Thoracic aorta (tissue), 2 donors: Measurements from ENCODE around the gene HSPA8. TPM values are rescaled to one million over a fixed set of nuclear protein-coding genes. Genes with fewer than 3 reads are reported as not detected.

Source experiments
- ATAC-seq: fragments of 150-250 bp; one replicate; pipeline ENCODE4 v1.8.0; 2017; ENCODE audit warnings: low read depth; ENCODE audit not compliant: insufficient number of reproducible peaks, low FRiP score
- DNase-seq: peaks from one replicate; pipeline ENCODE4 v3.0.0-alpha.2; 2020; ENCODE audit warnings: low spot score
- H3K27ac ChIP-seq, 2 donors: fragments of 200-600 bp; sonication (generic); 1 replicate in 1 of 2; 2 replicates in 1 of 2; pipeline ENCODE4 v1.5.1; 2016; ENCODE audit warnings: mild to moderate bottlenecking in 2 of 2, moderate library complexity in 2 of 2
- H3K27me3 ChIP-seq: fragments of 200-600 bp; sonication (generic); replicated peaks from 2 replicates; pipeline ENCODE4 v1.6.0; 2016; ENCODE audit warnings: mild to moderate bottlenecking; ENCODE audit not compliant: insufficient read depth
- H3K36me3 ChIP-seq: fragments of 200-600 bp; sonication (generic); one replicate; pipeline ENCODE4 v1.5.1; 2016
- H3K4me1 ChIP-seq, 2 donors: fragments of 200-600 bp; sonication (generic); 1 replicate in 1 of 2; 2 replicates in 1 of 2; pipeline versions ENCODE4 v1.5.1 to v1.6.0; 2016; ENCODE audit warnings: low read depth in 2 of 2, mild to moderate bottlenecking in 1 of 2; ENCODE audit not compliant: control insufficient read depth in 1 of 2
- H3K4me3 ChIP-seq: fragments of 200-600 bp; sonication (generic); 2 replicates; pipeline ENCODE4 v1.5.1; 2016; ENCODE audit warnings: mild to moderate bottlenecking
- H3K9me3 ChIP-seq: fragments of 200-600 bp; sonication (generic); 2 replicates; pipeline ENCODE4 v1.5.1; 2016
- total RNA-seq, 2 donors: library from RNA; depleted of rRNA; stranded (reverse); fragments of >200 nt; gene quantifications; one replicate each; pipeline versions ENCODE4 v1.1.0 to v1.2.3, GENCODE V29; 2016
- TF ChIP-seq, protein P1 (sequence below): fragments of 200-600 bp; sonication (generic); IDR thresholded peaks from one replicate; pipeline ENCODE4 v1.5.1; 2019; ENCODE audit warnings: antibody characterized with exemption

The HSPA8 gene
- total RNA-seq, 2 donors from 2014 or later: 728 to 947 TPM

DNA sequence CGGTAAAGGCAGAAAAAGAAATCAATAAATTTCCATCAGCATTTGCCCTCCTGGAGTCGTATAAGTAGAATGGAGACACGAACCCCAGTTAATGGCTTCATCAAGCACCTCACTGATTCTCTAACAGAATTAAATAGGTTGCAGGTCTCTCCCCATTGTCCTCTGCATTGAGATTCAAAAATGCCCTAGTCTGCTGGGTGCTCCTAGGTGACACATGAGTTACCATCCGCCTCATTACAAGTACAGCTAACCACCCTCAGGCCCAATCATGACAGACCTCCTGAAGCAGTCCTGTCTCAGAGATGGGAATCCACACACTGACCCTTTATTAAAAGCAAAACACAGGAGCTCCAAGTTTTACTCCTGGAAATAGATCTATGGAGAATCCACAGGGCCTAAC, 31.4 kb downstream of the HSPA8 start:
- H3K27ac ChIP-seq: no peak overlapping the region
- H3K27me3 ChIP-seq: no peaks in the 10 kb centered on the region
- no peaks in the 10 kb centered on the region for H3K4me1 ChIP-seq
- H3K36me3 ChIP-seq: no peaks in the 10 kb centered on the region
- H3K4me3 ChIP-seq: no peak overlapping the region
- no peaks in the 10 kb centered on the region for H3K9me3 ChIP-seq
- ATAC-seq: no peak
- TF ChIP-seq, protein P1, sequence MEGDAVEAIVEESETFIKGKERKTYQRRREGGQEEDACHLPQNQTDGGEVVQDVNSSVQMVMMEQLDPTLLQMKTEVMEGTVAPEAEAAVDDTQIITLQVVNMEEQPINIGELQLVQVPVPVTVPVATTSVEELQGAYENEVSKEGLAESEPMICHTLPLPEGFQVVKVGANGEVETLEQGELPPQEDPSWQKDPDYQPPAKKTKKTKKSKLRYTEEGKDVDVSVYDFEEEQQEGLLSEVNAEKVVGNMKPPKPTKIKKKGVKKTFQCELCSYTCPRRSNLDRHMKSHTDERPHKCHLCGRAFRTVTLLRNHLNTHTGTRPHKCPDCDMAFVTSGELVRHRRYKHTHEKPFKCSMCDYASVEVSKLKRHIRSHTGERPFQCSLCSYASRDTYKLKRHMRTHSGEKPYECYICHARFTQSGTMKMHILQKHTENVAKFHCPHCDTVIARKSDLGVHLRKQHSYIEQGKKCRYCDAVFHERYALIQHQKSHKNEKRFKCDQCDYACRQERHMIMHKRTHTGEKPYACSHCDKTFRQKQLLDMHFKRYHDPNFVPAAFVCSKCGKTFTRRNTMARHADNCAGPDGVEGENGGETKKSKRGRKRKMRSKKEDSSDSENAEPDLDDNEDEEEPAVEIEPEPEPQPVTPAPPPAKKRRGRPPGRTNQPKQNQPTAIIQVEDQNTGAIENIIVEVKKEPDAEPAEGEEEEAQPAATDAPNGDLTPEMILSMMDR: no peak
- DNase-seq: no peak

DNA sequence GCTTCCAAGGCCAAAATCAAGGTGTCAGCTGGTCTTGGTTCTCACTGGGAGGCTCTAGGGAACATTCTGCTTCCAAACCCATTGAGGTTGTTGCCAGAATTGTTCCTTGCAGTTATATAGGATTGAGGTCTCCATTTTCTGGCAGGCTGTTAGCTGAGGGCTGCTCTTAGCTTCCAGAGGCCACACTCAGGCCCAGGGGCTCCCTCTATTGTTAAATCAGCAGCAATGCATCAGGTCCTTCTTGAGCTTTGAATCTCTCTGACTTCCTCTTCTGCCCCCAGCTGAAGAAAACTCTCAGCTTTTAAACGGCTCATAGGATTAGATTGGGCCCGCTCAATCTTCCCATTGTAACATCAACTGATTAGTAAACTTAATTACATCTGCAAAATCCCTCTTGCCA, 41.0 kb downstream of the HSPA8 start:
- ATAC-seq: no peak

DNA sequence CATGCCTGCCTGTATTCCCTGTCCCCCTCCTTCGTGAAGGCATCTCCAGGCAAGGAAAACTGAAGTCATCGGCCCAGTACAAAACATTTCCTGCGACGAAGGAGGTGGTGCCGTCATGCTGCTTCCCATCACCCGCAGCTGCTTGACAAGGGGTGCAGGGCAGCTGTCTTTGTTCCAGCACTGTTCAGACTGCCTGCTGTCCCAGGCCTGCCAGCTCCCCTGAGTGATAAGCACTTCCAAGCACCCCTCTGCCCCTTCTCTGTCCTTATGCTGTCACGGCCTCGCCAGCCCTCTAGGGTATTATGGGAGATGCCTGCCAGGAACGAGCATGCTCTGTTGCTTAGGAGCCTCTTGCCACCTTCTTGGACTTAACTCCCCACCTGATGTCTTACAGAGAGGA, 43.2 kb downstream of the HSPA8 start:
- no peak for DNase-seq
- Histone ChIP-seq H3K27me3 (no peaks in the 10 kb centered on the region), H3K36me3 (no peaks in the 10 kb centered on the region), H3K9me3 (no peaks in the 10 kb centered on the region), H3K4me3 (no peak overlapping the region), H3K27ac (no peak overlapping the region), H3K4me1 (peaks cover 5 to 7% of the 10 kb centered on the region in 2 donors)
- TF ChIP-seq, protein P1: no peak
- no peak for ATAC-seq

More for the DNA sequence above, 41.0 kb downstream of the HSPA8 start:
- Histone ChIP-seq H3K36me3 (no peaks in the 10 kb centered on the region), H3K9me3 (no peaks in the 10 kb centered on the region), H3K4me3 (no peak overlapping the region), H3K4me1 (peaks cover 5 to 7% of the 10 kb centered on the region in 2 donors), H3K27ac (no peak overlapping the region), H3K27me3 (no peaks in the 10 kb centered on the region)
- no peak for DNase-seq
- TF ChIP-seq, protein P1: no peak

DNA sequence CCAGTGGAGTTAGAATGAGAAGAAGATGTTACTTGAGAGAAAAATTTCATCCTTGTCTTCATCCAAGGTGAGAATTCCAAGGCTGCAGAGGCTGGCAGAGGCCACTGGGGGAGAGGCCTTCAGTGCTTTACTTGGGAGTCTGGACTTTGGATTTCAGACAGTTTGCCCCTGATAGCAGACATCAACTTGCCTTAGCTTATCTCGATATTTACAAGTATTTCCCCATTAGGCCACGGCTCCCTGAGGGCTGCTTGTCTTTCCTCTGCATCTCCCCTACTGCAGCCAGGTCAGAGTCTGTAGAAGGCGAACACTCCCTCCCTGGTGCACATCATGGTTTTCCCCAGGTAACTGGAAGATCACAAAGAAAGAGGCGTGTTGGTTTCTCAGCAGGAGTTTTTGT, 50.4 kb downstream of the HSPA8 start:
- TF ChIP-seq, protein P1: no peak
- ATAC-seq (no peak), DNase-seq (no peak)
- Histone ChIP-seq H3K27me3 (no peaks in the 10 kb centered on the region), H3K36me3 (no peaks in the 10 kb centered on the region), H3K9me3 (no peaks in the 10 kb centered on the region), H3K4me3 (no peak overlapping the region), H3K4me1 (no peaks in the 10 kb centered on the region), H3K27ac (no peak overlapping the region)

Other genes starting within 250 kb of the HSPA8 start
- gene CRTAM, start 223.6 kb downstream of the HSPA8 start, total RNA-seq: under 1 TPM in 1 of 2 donors, not detected in 1; 0.27 TPM
- gene JHY, start 179.4 kb downstream of the HSPA8 start, total RNA-seq: 1 to 10 TPM; 4.9 to 7.0 TPM
- not detected for gene BSX, start 80.3 kb downstream of the HSPA8 start, total RNA-seq
- 100 to 1,000 TPM in 1 of 2 donors, 10 to 100 TPM in 1; 48.3 to 126 TPM for gene CLMP, start 133.1 kb upstream of the HSPA8 start, total RNA-seq